ENCODE data around the gene CDC42EP1.
"Not testable (repeated sequence)": the region's sequence is repeated elsewhere in the genome, so short reads cannot be mapped to it uniquely, and the experiment has no call there.

CDC42EP1 gene

GRCh38 chr22:37588546-37589215 lies 28.4 kb downstream of the CDC42EP1 start:
- DNase-seq (ENCODE audit: low read depth) = no peak

- no peak for DNase-seq (ENCODE audit: low read depth)
These were observed 29.4 kb downstream of the CDC42EP1 start for GRCh38 chr22:37589636-37590035.

- not testable (repeated sequence) for DNase-seq (ENCODE audit: low read depth)
These were observed 30.8 kb downstream of the CDC42EP1 start for GRCh38 chr22:37591081-37591480.

GRCh38 chr22:37591823-37592404 lies 31.6 kb downstream of the CDC42EP1 start:
- DNase-seq (ENCODE audit: low read depth) = no peak

- DNase-seq (ENCODE audit: low read depth) = no peak
These were observed 34.0 kb downstream of the CDC42EP1 start for GRCh38 chr22:37594237-37594636.

GRCh38 chr22:37599153-37599552 lies 38.9 kb downstream of the CDC42EP1 start:
- no peak for DNase-seq (ENCODE audit: low read depth)

GRCh38 chr22:37601203-37601539 lies 40.9 kb downstream of the CDC42EP1 start:
- DNase-seq (ENCODE audit: low read depth) = no peak

- peak; percentile 73 for DNase-seq (ENCODE audit: low read depth)
These were observed 41.5 kb downstream of the CDC42EP1 start for GRCh38 chr22:37601540-37602442.

GRCh38 chr22:37602546-37603277 lies 42.4 kb downstream of the CDC42EP1 start:
- not testable (repeated sequence) for DNase-seq (ENCODE audit: low read depth)

GRCh38 chr22:37604074-37604473 lies 43.8 kb downstream of the CDC42EP1 start:
- DNase-seq (ENCODE audit: low read depth) = no peak

- no peak for DNase-seq (ENCODE audit: low read depth)
These were observed 44.6 kb downstream of the CDC42EP1 start for GRCh38 chr22:37604875-37605274.

- DNase-seq (ENCODE audit: low read depth) = peak; percentile 38
These were observed 47.0 kb downstream of the CDC42EP1 start for GRCh38 chr22:37607010-37607934.

- no peak for DNase-seq (ENCODE audit: low read depth)
These were observed 47.7 kb downstream of the CDC42EP1 start for GRCh38 chr22:37607935-37608476.

- DNase-seq (ENCODE audit: low read depth) = peak; percentile 97
These were observed 48.4 kb downstream of the CDC42EP1 start, which contains the start of gene GGA1 for GRCh38 chr22:37608477-37609239. GGA1 (plus strand) TSS chr22:37608834; CDS start chr22:37608861, 27 bp downstream.

GRCh38 chr22:37609240-37610152 lies 49.2 kb downstream of the CDC42EP1 start:
- DNase-seq (ENCODE audit: low read depth) = peak; percentile 26

GRCh38 chr22:37610153-37610475 lies 49.8 kb downstream of the CDC42EP1 start:
- not testable (repeated sequence) for DNase-seq (ENCODE audit: low read depth)

- no peak for DNase-seq (ENCODE audit: low read depth)
These were observed 50.3 kb downstream of the CDC42EP1 start for GRCh38 chr22:37610480-37611129.

GRCh38 chr22:37611207-37611606 lies 50.9 kb downstream of the CDC42EP1 start:
- DNase-seq (ENCODE audit: low read depth) = no peak
